TTC549 (cell line): ENCODE data around the gene PPM1H.
"Not testable (repeated sequence)": the region's sequence is repeated elsewhere in the genome, so short reads cannot be mapped to it uniquely, and the experiment has no call there.

ENCODE experiments used
- FAIRE-seq: peaks from 2 replicates; lab custom pipeline; 2012; peaks lifted over from hg19 to GRCh38; lab: Jason Lieb, UNC

The PPM1H gene

DNA sequence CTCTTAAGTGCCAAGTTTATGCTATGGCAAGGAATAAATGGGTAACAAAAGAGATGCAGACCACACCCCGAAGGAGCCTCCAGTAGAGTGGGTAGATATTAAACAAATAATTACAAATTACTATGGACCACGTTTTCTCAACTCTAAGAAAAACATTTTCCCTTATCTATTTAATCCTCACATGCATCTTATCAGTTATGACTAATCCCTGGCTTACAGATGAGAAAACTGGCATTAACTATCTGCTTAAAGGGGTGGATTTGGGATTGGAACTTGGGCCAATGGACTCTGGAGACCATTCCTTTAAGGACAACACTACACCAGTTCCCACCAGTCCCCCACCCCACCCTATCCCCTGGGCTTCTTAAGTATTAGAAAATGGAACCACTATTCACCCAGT lies 26.3 kb downstream of the PPM1H start:
- FAIRE-seq = no peak

DNA sequence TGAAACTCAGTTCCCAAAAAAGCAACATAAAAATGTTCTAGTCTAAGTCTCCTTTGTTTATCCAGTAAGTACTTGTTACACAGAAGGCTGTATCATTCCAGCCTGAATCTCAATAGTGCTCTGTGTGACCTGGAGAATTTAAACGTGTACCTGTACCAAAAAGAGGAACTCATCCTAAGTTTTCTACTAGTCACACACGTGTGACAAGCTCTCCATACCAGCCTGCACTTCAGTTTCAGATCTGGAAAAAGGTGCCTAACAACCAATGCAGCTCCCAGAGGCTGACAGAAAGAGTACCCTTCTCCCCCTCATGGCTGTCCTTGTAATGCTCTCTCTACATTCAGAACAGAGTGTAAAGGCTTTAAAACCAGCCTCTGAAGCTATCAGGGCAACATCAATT lies 27.4 kb downstream of the PPM1H start:
- FAIRE-seq = no peak

DNA sequence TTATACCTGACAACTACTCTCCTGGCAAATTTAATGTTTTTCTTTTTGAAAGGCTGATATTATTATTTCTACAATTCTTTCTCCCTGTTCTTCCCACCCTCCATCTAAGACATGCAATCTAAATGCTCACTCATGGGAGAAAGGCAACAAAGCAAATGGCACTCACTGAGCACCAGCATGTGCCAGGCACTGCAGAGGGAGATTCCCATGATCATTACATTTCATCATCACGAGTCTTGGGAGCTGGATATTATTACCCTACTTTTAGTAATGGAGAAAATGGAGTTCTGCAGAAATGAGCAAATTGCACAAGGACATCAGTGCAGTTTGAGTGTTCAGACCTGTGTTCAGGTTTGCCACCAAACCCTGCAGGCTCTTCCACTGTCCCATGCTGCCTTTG lies 27.9 kb downstream of the PPM1H start:
- no peak for FAIRE-seq

DNA sequence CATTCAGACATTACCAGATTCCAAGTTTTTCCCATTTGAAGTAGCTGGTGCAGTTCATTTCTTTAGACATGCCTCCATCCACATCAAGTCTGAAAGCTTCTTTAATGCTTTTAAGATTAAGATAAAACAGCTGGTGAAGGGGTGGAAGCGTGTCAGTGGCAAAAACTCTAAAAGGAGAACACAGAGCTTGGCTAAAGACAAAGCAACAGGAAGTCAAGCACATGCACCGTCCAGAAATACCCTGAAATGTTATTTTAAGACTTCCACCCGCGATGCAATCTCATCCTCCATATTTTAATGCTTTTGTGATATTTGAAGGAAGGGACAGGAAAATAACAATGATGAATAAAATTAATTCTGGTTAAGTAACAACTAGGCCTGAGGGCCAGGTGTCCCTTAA lies 31.8 kb downstream of the PPM1H start:
- no peak for FAIRE-seq

DNA sequence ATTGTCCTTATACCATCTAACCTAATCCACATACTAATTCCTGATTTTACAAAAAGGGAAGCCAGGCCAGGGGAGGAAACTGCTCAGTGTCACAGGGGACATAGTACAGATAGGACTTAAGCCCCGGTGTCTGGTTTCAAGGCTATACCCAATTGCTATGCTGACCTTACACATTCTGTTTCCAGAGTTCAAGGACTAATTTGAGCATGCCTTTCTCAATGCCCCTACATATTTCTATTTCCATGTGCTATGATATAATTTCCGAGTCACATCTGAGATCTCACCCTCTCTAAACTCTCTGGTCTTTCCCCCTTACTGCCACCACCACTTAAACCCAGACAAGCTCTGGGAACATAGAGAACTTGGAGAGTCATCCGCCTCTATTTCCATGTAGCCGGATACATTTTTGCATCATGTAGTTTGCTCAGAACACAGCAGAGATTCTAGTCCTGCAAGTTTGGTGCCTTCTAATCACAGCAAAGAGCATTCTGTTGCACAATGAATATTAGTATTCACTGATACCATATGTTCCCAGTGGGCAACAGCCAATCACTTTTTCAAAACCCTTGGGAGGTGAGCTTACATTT lies 34.2 kb downstream of the PPM1H start:
- no peak for FAIRE-seq

DNA sequence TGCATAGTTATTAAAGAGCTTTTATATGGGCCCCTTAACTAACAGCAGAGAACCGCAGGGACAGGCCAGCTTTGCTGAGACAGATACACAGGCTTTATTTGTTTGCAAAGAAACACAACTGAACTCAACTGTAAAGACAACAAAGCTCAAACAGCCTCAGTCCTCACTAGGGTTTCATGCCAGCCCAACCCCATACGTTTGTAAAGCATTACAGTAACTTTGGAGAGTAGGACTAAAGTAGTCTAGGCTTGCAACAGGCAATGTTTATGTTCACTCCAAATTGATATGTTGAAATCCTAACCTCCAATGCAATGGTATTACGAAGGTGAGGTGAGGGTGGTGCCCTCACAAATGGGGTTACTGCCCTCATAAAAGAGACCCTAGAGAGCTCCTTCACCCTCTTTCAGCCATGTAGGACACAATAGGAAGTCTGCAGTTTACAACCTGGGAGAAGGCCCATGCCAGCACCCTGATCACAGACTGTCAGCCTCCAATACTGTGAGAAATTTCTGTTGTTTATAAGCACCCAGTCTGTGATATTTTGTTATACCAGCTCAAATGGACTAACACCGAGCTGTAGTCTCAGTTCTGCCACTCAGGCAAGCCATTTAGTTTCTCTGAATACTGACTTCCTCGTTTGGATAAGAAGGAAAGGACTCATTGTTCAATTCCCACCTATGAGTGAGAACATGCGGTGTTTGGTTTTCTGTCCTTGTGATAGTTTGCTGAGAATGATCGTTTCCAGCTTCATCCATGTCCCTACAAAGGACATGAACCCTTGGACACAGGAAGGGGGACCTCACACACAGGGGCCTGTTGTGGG lies 35.2 kb downstream of the PPM1H start:
- no peak for FAIRE-seq

DNA sequence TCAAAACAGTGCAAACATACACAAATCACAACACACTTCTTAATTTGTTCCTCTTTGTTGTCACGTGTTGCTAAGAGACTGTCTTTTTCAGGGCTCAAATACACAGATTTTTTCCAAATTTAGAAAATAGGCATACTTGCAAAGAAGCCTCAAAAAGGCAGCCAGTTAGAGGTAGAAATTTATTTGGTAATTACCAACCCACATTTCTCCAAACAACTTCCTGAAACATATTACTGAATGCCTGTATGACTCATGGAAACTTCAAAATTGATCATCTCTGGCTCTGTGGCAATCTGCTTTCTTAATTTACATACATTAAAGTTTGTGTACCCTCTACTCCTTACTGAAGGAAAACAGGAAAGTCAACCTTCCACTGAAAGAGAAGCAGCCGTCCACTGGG lies 36.4 kb downstream of the PPM1H start:
- no peak for FAIRE-seq

DNA sequence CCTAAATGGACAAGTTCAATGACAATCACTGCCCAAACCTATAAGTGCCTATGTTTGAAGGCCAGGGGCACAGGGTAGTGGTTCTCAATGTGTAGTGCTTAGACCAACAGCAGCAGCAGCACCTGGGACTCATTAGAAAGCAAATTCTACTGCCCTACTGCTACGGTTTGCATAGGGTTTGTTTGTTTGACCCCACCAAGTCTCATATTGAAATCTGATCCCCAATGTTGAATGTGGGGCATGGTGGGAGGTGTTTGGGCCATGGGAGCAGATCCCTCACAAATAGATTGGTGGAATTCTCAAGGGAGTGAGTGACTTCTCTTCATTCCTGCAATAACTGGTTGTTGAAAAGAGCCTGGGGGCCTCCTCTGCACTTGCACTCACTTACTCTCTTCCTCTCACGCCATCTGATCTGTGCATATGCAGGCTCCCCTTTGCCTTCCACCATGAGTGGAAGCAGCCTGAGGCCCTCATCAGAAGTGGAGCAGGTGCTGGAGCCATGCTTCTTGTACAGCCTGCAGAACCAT lies 39.5 kb downstream of the PPM1H start:
- no peak for FAIRE-seq

DNA sequence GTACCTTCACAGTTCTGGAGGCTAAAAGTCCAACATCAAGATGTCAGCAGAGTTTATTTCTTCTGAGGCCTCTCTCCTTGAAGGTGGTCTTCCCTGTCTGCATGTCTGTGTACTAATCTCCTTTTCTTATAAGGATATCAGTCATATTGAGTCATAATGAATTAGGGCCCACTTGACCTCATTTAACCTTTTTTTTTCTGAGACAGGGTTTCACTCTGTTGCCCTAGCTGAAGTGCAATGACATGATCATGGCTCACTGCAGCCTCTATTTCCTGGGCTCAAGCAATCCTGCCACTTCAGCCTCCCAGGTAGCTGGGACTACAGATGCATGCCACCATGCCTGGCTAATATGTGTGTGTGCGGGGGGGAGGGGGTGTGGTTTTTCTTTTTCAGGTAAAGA lies 41.7 kb downstream of the PPM1H start:
- FAIRE-seq = no peak

DNA sequence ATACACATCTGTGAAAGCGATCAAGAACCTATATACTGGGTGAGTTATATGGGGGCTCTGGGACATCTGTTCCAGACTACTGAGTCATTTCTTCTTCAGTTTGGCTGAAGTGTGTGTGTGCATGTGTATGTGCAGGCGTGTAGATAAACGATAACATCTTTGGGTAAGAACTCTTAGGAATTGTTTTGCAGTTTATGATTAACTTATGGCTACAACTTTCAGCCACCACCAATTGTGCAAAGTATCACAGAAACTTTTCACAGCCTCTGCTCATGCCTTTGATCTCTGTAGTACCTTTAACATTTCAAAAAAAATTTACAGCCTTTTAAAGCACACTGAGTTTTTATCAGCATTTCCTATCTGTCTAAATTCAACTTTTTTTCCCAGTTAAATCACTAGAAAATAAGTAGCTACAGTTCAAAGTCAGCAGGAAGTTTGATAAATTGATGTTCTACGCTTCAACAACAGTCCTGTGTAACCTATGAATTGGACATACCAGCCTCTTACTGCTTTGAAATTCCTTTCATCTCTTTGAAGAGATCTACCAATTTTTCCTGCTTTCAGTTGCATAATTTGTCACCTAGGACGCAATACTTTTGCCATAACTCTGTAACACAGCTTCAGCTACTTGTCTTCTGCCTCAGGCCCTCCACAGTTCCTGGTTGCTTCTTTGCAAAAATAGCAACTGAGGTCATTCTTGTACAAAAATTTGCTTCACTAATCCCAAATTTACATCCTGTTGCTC lies 43.0 kb downstream of the PPM1H start:
- FAIRE-seq = no peak

DNA sequence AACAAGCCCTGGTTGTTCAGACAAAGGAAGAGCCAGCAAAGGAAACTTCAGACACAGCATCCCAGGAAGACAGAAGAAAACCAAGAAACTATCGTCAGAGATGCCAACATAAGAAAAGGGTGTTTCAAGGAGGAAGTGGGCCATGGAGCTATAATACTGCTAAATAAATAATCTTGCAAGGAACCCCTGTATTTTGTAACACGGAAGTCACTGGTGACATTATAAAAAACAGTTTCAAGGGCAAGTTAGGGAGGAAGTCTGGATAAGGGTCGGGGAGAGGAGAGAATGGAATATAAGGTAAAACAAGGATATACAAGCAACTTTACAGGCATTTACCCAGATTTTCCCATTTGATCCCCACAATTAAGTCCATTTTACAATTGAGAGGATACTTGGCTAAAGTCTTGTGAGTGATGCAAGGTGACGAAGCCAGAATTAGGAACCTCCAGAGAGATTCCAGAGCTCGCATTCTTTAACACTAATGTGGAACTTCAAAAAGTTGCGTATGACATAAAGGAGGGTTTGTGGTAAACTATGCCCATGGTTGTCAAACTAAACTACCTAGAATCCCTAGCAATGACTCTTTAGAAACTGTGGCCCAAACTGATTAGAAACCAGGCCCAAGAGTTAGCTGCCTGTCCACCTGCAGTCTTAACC lies 46.4 kb downstream of the PPM1H start:
- no peak for FAIRE-seq

DNA sequence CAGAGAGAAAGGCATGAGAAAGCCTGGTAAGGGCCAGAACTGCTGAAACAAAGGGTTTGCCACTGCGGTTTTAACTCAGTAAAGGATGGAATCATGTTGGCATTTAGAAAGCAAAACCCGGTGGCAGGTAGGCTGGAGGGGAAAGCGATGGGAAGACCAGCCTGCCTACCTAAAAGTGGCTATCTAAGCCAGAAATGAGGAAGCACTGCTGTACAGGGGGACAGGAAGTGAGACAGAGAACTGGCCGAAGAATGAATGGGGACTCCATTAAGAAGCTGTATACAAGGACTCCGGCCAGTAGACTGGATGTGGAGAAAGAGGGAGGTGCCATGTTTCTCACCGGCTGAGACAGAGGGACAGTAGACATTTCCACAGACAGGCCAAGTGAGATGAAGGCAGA lies 48.2 kb downstream of the PPM1H start:
- FAIRE-seq = no peak

DNA sequence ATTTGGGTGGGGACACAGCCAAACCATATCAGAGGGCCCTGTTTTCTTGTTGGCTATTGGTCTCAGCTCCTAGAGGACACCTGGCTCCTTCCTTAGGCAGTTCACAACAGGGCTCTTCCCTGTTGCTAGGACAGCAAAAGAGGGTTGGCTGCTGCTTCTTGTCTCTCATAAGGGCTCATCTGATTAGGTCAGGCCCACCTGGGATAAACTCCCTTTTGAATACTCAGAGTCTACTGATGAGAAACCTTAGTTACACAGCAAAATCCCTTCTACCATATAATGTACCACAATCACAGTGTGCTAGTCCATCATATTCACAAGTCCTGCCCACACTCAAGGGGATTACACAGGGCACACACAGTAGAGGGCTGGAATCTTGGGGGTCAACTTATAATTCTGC lies 49.7 kb downstream of the PPM1H start:
- no peak for FAIRE-seq

DNA sequence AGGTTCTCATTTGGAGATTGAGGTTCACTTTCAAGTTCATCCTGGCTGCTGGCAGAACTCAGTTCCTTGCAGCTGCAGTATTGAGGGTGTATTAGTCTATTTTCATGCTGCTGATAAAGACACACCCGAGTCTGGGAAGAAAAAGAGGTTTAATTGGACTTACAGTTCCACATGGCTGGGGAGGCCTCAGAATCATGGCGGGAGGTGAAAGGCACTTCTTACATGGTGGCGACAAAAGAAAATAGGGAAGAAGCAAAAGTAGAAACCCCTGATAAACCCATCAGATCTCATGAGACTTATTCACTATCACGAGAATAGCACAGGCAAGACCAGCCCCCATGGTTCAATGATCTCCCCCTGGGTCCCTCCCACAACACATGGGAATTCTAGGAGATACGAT lies 50.1 kb downstream of the PPM1H start:
- not testable (repeated sequence) for FAIRE-seq

DNA sequence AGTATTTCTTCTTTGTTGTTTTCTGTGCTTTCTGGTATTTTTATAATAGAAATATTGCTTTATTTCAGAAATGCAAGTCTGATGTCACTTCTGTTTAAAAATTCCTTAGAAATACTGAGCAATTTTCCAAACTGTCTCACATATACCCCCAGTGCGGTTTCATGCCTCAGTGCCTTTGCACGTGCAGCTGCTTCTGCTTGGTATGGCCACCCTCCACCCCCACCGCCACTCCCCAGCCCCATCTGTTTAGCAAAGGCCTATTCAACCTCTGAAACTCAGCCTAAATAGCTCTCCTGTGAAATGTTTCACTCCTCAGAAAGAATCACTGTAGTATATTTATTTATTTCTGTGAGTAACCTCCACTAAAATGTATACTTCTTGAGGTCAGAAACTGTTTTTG lies 52.3 kb downstream of the PPM1H start:
- no peak for FAIRE-seq

DNA sequence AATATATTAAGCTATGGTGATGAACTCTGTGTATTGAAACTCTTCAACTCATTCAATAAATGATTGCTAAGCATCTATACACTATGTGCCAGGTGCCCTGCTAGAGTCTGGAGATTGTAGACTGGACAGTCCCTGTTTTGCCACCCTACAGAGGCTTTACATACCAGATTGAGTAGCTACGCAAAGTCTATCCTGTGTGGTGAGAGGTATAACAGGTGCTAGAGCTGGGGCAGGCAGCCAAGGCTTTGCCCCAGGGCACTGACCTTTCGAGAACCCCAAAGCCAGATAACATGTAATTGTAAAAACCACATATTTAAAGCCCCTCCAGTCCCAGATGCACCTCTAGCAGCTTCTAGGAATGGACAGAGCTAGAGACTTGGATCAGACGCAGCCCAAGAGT lies 52.8 kb downstream of the PPM1H start:
- FAIRE-seq = no peak

DNA sequence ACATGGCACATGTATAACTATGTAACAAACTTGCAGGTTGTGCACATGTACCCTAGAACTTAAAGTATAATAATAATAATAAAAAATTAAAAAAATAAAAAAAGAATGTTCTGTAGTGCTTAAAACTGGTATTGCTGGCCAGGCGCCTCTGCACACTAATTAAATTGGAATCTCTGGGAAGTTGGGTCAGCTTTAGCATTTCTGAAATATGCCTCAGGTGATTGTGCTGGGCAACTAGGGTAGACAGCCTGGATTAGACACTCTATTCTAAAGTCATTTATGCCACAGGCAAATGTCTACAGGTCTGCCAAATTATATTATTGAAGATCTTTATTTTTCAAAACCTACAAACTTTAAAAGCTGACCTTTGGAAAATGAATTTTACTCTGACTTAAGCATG lies 55.3 kb downstream of the PPM1H start:
- no peak for FAIRE-seq

DNA sequence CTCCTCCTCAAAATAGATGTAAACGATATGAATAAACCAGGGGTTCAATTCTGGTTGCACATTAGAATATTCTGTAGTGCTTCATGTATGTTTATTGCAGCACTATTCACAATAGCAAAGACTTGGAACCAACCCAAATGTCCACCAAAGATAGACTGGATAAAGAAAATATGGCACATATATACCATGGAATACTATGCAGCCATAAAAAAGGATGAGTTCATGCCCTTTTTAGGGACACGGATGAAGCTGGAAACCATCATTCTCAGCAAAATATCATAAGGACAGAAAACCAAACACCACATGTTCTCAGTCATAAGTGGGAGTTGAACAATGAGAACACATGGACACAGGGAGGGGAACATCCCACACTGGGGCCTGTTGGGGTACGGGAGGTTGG lies 55.7 kb downstream of the PPM1H start:
- FAIRE-seq = not testable (repeated sequence)

DNA sequence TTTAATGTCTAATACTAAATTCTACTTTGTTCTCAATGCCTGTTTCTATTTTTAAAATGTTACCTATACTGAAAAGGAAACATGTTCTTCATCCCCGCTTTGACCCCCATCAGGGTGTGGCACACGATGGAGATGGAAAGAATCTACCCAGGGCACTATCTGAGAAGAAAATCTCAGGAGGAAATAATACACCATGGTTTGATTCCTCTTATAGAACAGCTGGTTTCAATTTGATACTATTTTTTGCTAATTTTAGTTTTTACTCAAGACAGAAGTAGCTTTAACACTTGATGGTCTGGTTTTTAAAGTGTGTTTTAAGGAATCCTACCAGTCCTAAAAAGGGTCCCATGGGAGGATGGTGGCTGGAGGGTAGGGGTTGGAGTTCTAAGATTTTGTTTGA lies 56.7 kb downstream of the PPM1H start:
- no peak for FAIRE-seq

DNA sequence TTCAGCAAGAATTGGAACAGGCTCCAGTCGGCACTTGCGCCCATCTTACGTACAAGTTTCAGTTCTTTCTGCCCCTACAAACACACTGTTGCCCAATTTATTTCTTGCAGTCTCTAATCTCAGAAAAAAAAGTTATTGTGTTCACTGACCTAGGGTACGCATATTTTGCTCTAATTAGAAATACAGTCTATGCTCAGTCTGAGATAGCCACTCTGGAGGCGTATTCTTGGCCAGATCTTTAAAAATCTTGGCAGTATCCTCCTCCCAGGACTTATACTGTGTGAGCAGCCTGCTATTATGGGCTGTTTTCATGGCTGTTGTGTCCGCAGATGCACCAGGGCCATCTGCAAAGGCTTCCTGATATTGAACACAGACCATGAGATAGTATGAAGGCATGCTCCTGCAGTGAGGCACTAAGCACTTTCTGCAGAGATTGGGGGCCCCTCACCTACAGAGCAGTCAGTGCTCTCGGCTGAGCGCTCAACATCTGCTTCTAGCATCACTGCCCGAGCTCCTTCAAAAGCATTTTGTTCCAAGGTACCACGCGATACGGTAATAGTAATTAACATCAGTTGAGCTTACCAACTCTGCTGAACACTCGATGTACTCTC lies 57.9 kb downstream of the PPM1H start:
- no peak for FAIRE-seq

DNA sequence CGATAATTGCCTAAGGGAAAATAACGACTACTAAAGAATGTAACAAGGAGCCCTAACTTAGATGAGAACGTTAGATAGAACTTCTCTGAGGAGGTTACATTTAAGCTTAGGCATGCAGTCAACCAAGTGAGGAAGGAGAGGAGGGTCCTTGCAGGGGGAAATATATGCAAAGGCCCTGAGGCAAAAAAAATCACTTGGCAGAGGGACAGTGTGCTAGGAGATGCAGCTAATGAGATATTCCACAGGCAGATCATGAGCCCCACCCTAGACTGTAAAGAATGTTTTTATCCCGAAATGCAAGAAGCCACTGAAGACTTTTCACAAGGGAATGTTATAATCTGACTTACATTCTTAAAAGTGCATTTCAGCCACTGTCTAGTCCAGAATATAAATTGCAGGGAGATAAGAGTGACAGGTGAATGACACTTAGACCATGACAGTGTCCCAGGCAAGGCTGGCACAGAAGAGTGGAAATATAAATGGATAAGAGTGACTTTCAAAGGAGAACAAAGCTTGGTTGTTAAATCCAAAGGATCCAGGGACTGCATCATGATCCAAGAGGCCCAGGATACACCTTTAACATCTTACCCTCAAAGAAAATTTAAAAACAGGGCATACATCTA lies 61.0 kb downstream of the PPM1H start:
- no peak for FAIRE-seq
